AG09319 (cell line): ENCODE measurements around the gene LMBRD1.

Source experiments
- DNase-seq: peaks from one replicate; pipeline ENCODE4 v3.0.0-alpha.2; 2010; ENCODE audit warnings: low read depth; ENCODE audit errors: extremely low read depth
- CTCF ChIP-seq: IDR thresholded peaks from 2 replicates; pipeline ENCODE4 v1.5.1; 2011; ENCODE audit warnings: low read depth, mild to moderate bottlenecking, inconsistent platforms, low read length, moderate library complexity

LMBRD1 gene

GRCh38 chr6:69768664-69769063 is 28.1 kb downstream of the LMBRD1 start:
- DNase-seq: no peak
- peak; percentile 16 for TF ChIP-seq CTCF

- DNase-seq: no peak
- TF ChIP-seq CTCF: no peak
Observed at GRCh38 chr6:69763763-69764162, 33.0 kb downstream of the LMBRD1 start.

- no peak for DNase-seq
- TF ChIP-seq CTCF: no peak
Observed at GRCh38 chr6:69761853-69762252, 35.0 kb downstream of the LMBRD1 start.

- TF ChIP-seq CTCF: no peak
- no peak for DNase-seq
Observed at GRCh38 chr6:69758214-69758613, 38.6 kb downstream of the LMBRD1 start.

- no peak for DNase-seq
- TF ChIP-seq CTCF: no peak
Observed at GRCh38 chr6:69756907-69757306, 39.9 kb downstream of the LMBRD1 start.

- DNase-seq: no peak
- no peak for TF ChIP-seq CTCF
Observed at GRCh38 chr6:69756366-69756765, 40.4 kb downstream of the LMBRD1 start.

GRCh38 chr6:69735027-69735426 is 61.8 kb downstream of the LMBRD1 start:
- DNase-seq: no peak
- no peak for TF ChIP-seq CTCF
